H7 (cell line): ENCODE data around the gene GRIK2. TPM values are rescaled to one million over a fixed set of nuclear protein-coding genes. Genes with fewer than 3 reads are reported as not detected.

Source experiments
- DNase-seq: peaks from one replicate; pipeline ENCODE4 v3.0.0; 2012
- H3K27me3 ChIP-seq: 2 replicates; pipeline ENCODE4 v1.6.0; 2011; ENCODE audit warnings: mild to moderate bottlenecking, low read length; ENCODE audit not compliant: control insufficient read depth, insufficient read depth
- H3K36me3 ChIP-seq: replicated peaks from 2 replicates; pipeline ENCODE4 v1.5.1; 2011; ENCODE audit warnings: low read length; ENCODE audit not compliant: control insufficient read depth, insufficient read depth
- H3K4me3 ChIP-seq: 2 replicates; pipeline ENCODE4 v1.5.1; 2011; ENCODE audit warnings: low read depth, mild to moderate bottlenecking, control low read depth, low read length, moderate library complexity; ENCODE audit not compliant: insufficient read depth
- total RNA-seq: library from RNA; depleted of rRNA; stranded (reverse); fragments of >200 nt; shearing (Covaris generic); gene quantifications from 2 replicates; pipeline ENCODE4 v1.2.3, GENCODE V29; 2014

The GRIK2 gene
- total RNA-seq, 1 experiment from 2014 or later: 0.76 TPM

GRCh38 chr6:101417900-101418299 lies 24.4 kb downstream of the GRIK2 start:
- Histone ChIP-seq H3K27me3 (no peaks in the 10 kb centered on the region), H3K4me3 (no peak overlapping the region), H3K36me3 (no peaks in the 10 kb centered on the region)
- no peak for DNase-seq

GRCh38 chr6:101422251-101422650 lies 28.7 kb downstream of the GRIK2 start:
- Histone ChIP-seq H3K4me3 (no peak overlapping the region), H3K27me3 (no peaks in the 10 kb centered on the region), H3K36me3 (no peaks in the 10 kb centered on the region)
- no peak for DNase-seq

GRCh38 chr6:101422811-101423210 lies 29.3 kb downstream of the GRIK2 start:
- Histone ChIP-seq H3K27me3 (no peaks in the 10 kb centered on the region), H3K36me3 (no peaks in the 10 kb centered on the region), H3K4me3 (no peak overlapping the region)
- DNase-seq: no peak

GRCh38 chr6:101429270-101429669 lies 35.8 kb downstream of the GRIK2 start:
- DNase-seq: no peak
- Histone ChIP-seq H3K4me3 (no peak overlapping the region), H3K36me3 (no peaks in the 10 kb centered on the region), H3K27me3 (no peaks in the 10 kb centered on the region)

- Histone ChIP-seq H3K4me3 (no peak overlapping the region), H3K36me3 (no peaks in the 10 kb centered on the region), H3K27me3 (no peaks in the 10 kb centered on the region)
- no peak for DNase-seq
Observed at GRCh38 chr6:101429845-101430244, 36.3 kb downstream of the GRIK2 start.

GRCh38 chr6:101433141-101433540 lies 39.6 kb downstream of the GRIK2 start:
- H3K27me3 ChIP-seq: no peaks in the 10 kb centered on the region
- no peaks in the 10 kb centered on the region for H3K36me3 ChIP-seq
- no peak for DNase-seq
- no peak overlapping the region for H3K4me3 ChIP-seq

GRCh38 chr6:101434601-101435000 lies 41.1 kb downstream of the GRIK2 start:
- Histone ChIP-seq H3K27me3 (no peaks in the 10 kb centered on the region), H3K36me3 (no peaks in the 10 kb centered on the region)
- DNase-seq: no peak

GRCh38 chr6:101435038-101435437 lies 41.5 kb downstream of the GRIK2 start:
- Histone ChIP-seq H3K27me3 (no peaks in the 10 kb centered on the region), H3K4me3 (no peak overlapping the region), H3K36me3 (no peaks in the 10 kb centered on the region)
- no peak for DNase-seq

More at GRCh38 chr6:101434601-101435000, 41.1 kb downstream of the GRIK2 start:
- H3K4me3 ChIP-seq: no peak overlapping the region

DNA sequence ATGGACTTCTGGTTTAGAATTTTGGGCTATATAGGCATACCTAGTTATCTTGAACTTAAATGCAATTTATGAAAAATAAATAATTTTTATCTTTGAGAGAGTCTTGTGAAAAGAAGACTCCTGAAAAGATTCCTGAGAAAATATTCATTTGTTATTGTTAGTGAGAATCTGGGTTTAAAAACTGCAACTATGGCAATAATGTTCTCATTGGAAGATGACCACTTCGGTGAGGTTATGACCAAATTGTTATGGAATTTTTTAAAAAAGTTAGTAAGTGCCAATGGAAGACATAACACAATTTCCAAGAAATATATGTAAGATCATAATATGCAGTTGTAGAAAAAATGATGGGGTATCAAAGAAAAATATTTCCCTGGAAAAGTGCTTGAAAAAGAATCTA lies 46.3 kb downstream of the GRIK2 start:
- DNase-seq: no peak
- Histone ChIP-seq H3K27me3 (no peaks in the 10 kb centered on the region), H3K4me3 (no peak overlapping the region), H3K36me3 (no peaks in the 10 kb centered on the region)

- Histone ChIP-seq H3K4me3 (no peak overlapping the region), H3K36me3 (no peaks in the 10 kb centered on the region), H3K27me3 (no peaks in the 10 kb centered on the region)
- no peak for DNase-seq
Observed at GRCh38 chr6:101443315-101443714, 49.8 kb downstream of the GRIK2 start.

- Histone ChIP-seq H3K36me3 (no peaks in the 10 kb centered on the region), H3K4me3 (no peak overlapping the region), H3K27me3 (no peaks in the 10 kb centered on the region)
- no peak for DNase-seq
Observed at GRCh38 chr6:101444717-101445116, 51.2 kb downstream of the GRIK2 start.

DNA sequence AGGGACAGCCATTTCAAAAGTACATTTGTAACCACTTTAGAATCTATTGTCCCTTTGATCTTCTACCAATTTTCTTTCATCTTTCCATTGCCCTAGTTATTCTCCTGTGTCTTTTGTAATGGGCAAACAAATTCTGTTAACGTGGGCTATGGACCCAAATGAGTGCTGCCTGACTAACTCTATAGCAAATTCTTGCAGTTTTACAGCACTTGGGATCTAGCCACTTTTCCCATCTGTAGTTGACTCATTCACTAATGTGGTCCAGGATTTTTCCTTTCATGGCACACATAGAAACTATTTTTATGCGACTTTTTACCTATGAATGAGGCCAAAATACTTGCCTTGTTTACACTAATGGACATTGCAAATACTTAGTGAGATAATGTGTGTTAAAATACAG lies 52.0 kb downstream of the GRIK2 start:
- Histone ChIP-seq H3K4me3 (no peak overlapping the region), H3K36me3 (no peaks in the 10 kb centered on the region), H3K27me3 (no peaks in the 10 kb centered on the region)
- no peak for DNase-seq

DNA sequence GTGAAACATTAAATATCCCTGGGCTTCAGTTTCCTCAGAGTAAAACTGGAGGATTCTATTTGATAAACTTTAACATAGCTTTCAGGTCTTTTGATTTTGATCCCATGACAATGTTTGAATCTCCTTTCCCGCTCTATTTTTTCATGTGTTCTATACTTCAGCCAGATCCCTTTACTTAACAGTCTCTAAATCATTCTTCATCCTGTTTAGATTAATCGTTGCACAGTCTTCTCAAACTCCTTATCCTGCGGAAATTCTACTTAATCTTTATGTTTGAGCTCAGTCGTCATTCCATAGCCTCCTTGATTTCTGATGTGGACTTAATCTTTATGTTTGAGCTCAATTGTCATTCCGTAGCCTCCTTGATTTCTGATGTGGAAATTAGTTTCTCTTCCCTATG lies 57.4 kb downstream of the GRIK2 start:
- no peaks in the 10 kb centered on the region for H3K27me3 ChIP-seq
- no peak overlapping the region for H3K4me3 ChIP-seq
- H3K36me3 ChIP-seq: no peaks in the 10 kb centered on the region
- DNase-seq: no peak

DNA sequence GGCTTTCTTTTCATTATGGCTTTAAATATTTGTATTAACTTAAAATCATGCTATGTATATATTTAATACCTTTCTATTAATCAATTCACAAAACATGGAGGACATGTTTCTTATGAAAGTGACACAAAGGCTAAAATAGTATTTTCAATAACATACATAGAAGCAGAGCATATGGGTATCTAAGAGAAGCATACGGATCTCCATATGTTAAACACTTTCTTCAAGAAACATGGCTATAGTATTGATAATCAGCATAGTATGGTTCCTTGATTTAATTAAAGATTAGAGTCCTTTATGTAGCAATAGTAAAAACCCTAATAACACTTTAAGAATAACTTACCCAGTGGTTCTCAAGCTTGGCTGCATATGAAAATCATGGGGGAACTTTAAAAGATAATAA lies 58.5 kb downstream of the GRIK2 start:
- Histone ChIP-seq H3K36me3 (no peaks in the 10 kb centered on the region), H3K4me3 (no peak overlapping the region), H3K27me3 (no peaks in the 10 kb centered on the region)
- DNase-seq: no peak

GRCh38 chr6:101453221-101453620 lies 59.7 kb downstream of the GRIK2 start:
- Histone ChIP-seq H3K36me3 (no peaks in the 10 kb centered on the region), H3K4me3 (no peak overlapping the region), H3K27me3 (no peaks in the 10 kb centered on the region)
- no peak for DNase-seq

- H3K27me3 ChIP-seq: no peaks in the 10 kb centered on the region
- no peak for DNase-seq
- H3K4me3 ChIP-seq: no peak overlapping the region
- no peaks in the 10 kb centered on the region for H3K36me3 ChIP-seq
Observed at GRCh38 chr6:101454106-101454676, 60.7 kb downstream of the GRIK2 start.
